Activated naive CD4-positive, alpha-beta T cell treated with anti-CD3 and anti-CD28 coated beads, Interleukin-2, amount 50 U/mL, for 16 hours (primary cell): ENCODE data around the gene MTFR1L.
A peak's percentile ranks its signal among the peaks of the same experiment; 100 is the strongest.
"Not testable (repeated sequence)": the region's sequence is repeated elsewhere in the genome, so short reads cannot be mapped to it uniquely, and the experiment has no call there.

Experiments
- DNase-seq: peaks from one replicate; pipeline ENCODE4 v3.0.0-alpha.2; 2020

MTFR1L gene

GRCh38 chr1:25829046-25829445 lies 9.3 kb downstream of the MTFR1L start:
- no peak for DNase-seq

GRCh38 chr1:25831569-25832196 lies 11.9 kb downstream of the MTFR1L start:
- no peak for DNase-seq

- no peak for DNase-seq
These were observed 12.7 kb downstream of the MTFR1L start for GRCh38 chr1:25832336-25833037.

- no peak for DNase-seq
These were observed 13.4 kb downstream of the MTFR1L start for GRCh38 chr1:25833158-25833557.

GRCh38 chr1:25834894-25835293 lies 15.1 kb downstream of the MTFR1L start:
- DNase-seq, result no peak

GRCh38 chr1:25836695-25837094 lies 16.9 kb downstream of the MTFR1L start:
- no peak for DNase-seq

- DNase-seq, result no peak
These were observed 17.6 kb downstream of the MTFR1L start for GRCh38 chr1:25837262-25837875.

GRCh38 chr1:25839808-25840207 lies 20.1 kb downstream of the MTFR1L start:
- not testable (repeated sequence) for DNase-seq

- no peak for DNase-seq
These were observed 23.7 kb downstream of the MTFR1L start for GRCh38 chr1:25843483-25843882.

- DNase-seq, result no peak
These were observed 25.0 kb downstream of the MTFR1L start for GRCh38 chr1:25844536-25845337.

GRCh38 chr1:25845664-25846063 lies 25.9 kb downstream of the MTFR1L start:
- no peak for DNase-seq

GRCh38 chr1:25847929-25848328 lies 28.2 kb downstream of the MTFR1L start:
- DNase-seq, result no peak

GRCh38 chr1:25848531-25848930 lies 28.8 kb downstream of the MTFR1L start:
- no peak for DNase-seq

GRCh38 chr1:25854554-25854953 lies 34.8 kb downstream of the MTFR1L start:
- no peak for DNase-seq

GRCh38 chr1:25856856-25857255 lies 37.1 kb downstream of the MTFR1L start:
- no peak for DNase-seq

GRCh38 chr1:25858494-25858893 lies 38.7 kb downstream of the MTFR1L start:
- DNase-seq, result no peak

- DNase-seq, result peak; percentile 92
These were observed 39.4 kb downstream of the MTFR1L start, which contains the start of gene AUNIP for GRCh38 chr1:25858906-25859789. Gene AUNIP, minus strand, starts transcription at chr1:25859457. Its CDS starts 100 bp downstream, at chr1:25859357.

GRCh38 chr1:25861316-25862286 lies 41.8 kb downstream of the MTFR1L start:
- DNase-seq, result no peak

GRCh38 chr1:25862785-25863485 lies 43.2 kb downstream of the MTFR1L start:
- DNase-seq, result no peak
